RKO (cell line): ENCODE measurements around the gene RBFA.
A peak's percentile ranks its signal among the peaks of the same experiment; 100 is the strongest.
"Not testable (repeated sequence)": the region's sequence is repeated elsewhere in the genome, so short reads cannot be mapped to it uniquely, and the experiment has no call there.

ENCODE experiments used
- DNase-seq: peaks from one replicate; pipeline ENCODE4 v3.0.0-alpha.2; 2016; ENCODE audit warnings: low spot score

The RBFA gene

GRCh38 chr18:80034068-80034851, at the start of gene RBFA:
Gene RBFA, plus strand, starts transcription at chr18:80034434. Its CDS starts 62 bp downstream, at chr18:80034496.
- DNase-seq = peak; percentile 96

- DNase-seq = no peak
These were observed 49.1 kb upstream of the RBFA start for GRCh38 chr18:79985172-79985571.

GRCh38 chr18:79986726-79987125, 47.5 kb upstream of the RBFA start:
- peak; percentile 61 for DNase-seq

- peak; percentile 66 for DNase-seq
These were observed 46.7 kb upstream of the RBFA start for GRCh38 chr18:79987566-79987965.

GRCh38 chr18:79988071-79988450, 46.2 kb upstream of the RBFA start:
- DNase-seq = peak; percentile 53

GRCh38 chr18:79988451-79989194, 45.6 kb upstream of the RBFA start, which contains the start of gene TXNL4A:
Gene TXNL4A, minus strand, starts transcription at chr18:79988563. Its CDS starts 171 bp downstream, at chr18:79988392.
- peak; percentile 87 for DNase-seq

GRCh38 chr18:79989195-79989497, 45.1 kb upstream of the RBFA start:
- DNase-seq = no peak

GRCh38 chr18:79991494-79991893, 42.7 kb upstream of the RBFA start:
- no peak for DNase-seq

GRCh38 chr18:79999701-80000100, 34.5 kb upstream of the RBFA start:
- DNase-seq = not testable (repeated sequence)

GRCh38 chr18:80000877-80001276, 33.4 kb upstream of the RBFA start:
- no peak for DNase-seq

- no peak for DNase-seq
These were observed 31.8 kb upstream of the RBFA start for GRCh38 chr18:80002468-80002867.

GRCh38 chr18:80004600-80005342, 29.5 kb upstream of the RBFA start:
- DNase-seq = no peak

GRCh38 chr18:80006724-80007123, 27.5 kb upstream of the RBFA start:
- DNase-seq = no peak

GRCh38 chr18:80009661-80010550, 24.3 kb upstream of the RBFA start:
- DNase-seq = peak; percentile 94

GRCh38 chr18:80010551-80010906, 23.7 kb upstream of the RBFA start:
- no peak for DNase-seq

GRCh38 chr18:80011496-80012137, 22.6 kb upstream of the RBFA start:
- not testable (repeated sequence) for DNase-seq

GRCh38 chr18:80012714-80013113, 21.5 kb upstream of the RBFA start:
- no peak for DNase-seq

GRCh38 chr18:80022613-80023012, 11.6 kb upstream of the RBFA start:
- DNase-seq = no peak

- peak; percentile 15 for DNase-seq
These were observed 11.1 kb upstream of the RBFA start for GRCh38 chr18:80023173-80023572.

GRCh38 chr18:80026363-80026762, 7.9 kb upstream of the RBFA start:
- DNase-seq = no peak

GRCh38 chr18:80027719-80028118, 6.5 kb upstream of the RBFA start:
- peak; percentile 30 for DNase-seq
